OCI-LY1 (cell line): Measurements from ENCODE around the gene TAX1BP3.

Experiments
- CTCF ChIP-seq: fragments of 200-600 bp; sonication (generic), shearing (Covaris generic); IDR thresholded peaks from 2 replicates; pipeline ENCODE4 v1.5.1; 2017; ENCODE audit warnings: mild to moderate bottlenecking, antibody characterized with exemption, low read length, moderate library complexity, mixed read lengths
- EZH2 ChIP-seq: fragments of 200-600 bp; sonication (generic), shearing (Covaris generic); IDR thresholded peaks from 2 replicates; pipeline ENCODE4 v1.8.0; 2017; ENCODE audit warnings: borderline replicate concordance, mixed run types, mild to moderate bottlenecking, antibody characterized with exemption, low read length, moderate library complexity, mixed read lengths

GRCh38 chr17:3695723-3696411, 27.5 kb upstream of the TAX1BP3 start, which contains the start of gene P2RX5:
- no peak for TF ChIP-seq CTCF
- TF ChIP-seq EZH2 = no peak
